A549 (cell line): ENCODE results near the gene SLC25A18. TPM values are rescaled to one million over a fixed set of nuclear protein-coding genes. Genes with fewer than 3 reads are reported as not detected.
A peak's percentile ranks its signal among the peaks of the same experiment; 100 is the strongest.

Experiments used
- ATAC-seq, 2 experiments: fragments of 200-7000 bp in 1 of 2; fragments of >200 bp in 1 of 2; cut with Nextera tagmentation in 1 of 2; cut with Tn5 transposase in 1 of 2; 3 replicates each; pipeline versions ENCODE4 v1.8.0 to v1.9.1; 2018 to 2020; ENCODE audit warnings: mild to moderate bottlenecking in 1 of 2, moderate library complexity in 1 of 2
- CTCF ChIA-PET: fragments of 300-600 bp; sonication (Branson Sonifier 250); formaldehyde crosslinking; extraction: SDS; loops from one replicate; lab custom pipeline; 2021; ENCODE audit warnings: antibody characterized with exemption, inconsistent platforms; lab: Yijun Ruan, JAX
- POLR2A ChIA-PET: fragments of 350-600 bp; formaldehyde crosslinking; extraction: SDS; loops from one replicate; lab custom pipeline; 2021; ENCODE audit warnings: antibody characterized with exemption, inconsistent platforms; lab: Yijun Ruan, JAX
- DNase-seq, 2 experiments: peaks; one replicate each; pipeline versions ENCODE4 v3.0.0 to v3.0.0-alpha.2; 2011 to 2016; ENCODE audit warnings: low read depth in 1 of 2, low spot score in 1 of 2
- FAIRE-seq: peaks from 2 replicates; lab custom pipeline; 2011; peaks lifted over from hg19 to GRCh38; lab: Jason Lieb, UNC
- H3K27ac ChIP-seq, 2 experiments: fragments of >200 bp; sonication (Bioruptor Twin); formaldehyde crosslinking; 3 replicates each; pipeline ENCODE4 v1.5.1; 2016 to 2017
- H3K4me1 ChIP-seq: fragments of >200 bp; sonication (Bioruptor Twin); formaldehyde crosslinking; 3 replicates; pipeline ENCODE4 v1.6.1; 2016
- H3K4me2 ChIP-seq: fragments of >200 bp; sonication (Bioruptor Twin); formaldehyde crosslinking; 3 replicates; pipeline ENCODE4 v1.6.1; 2016
- H3K4me3 ChIP-seq: fragments of >200 bp; sonication (Bioruptor Twin); formaldehyde crosslinking; 3 replicates; pipeline ENCODE4 v1.5.1; 2016
- H3K9me3 ChIP-seq: fragments of >200 bp; sonication (Bioruptor Twin); formaldehyde crosslinking; 3 replicates; pipeline ENCODE4 v1.6.1; 2016
- BHLHE40 ChIP-seq: IDR thresholded peaks from 2 replicates; pipeline ENCODE4 v1.6.1; 2012; ENCODE audit warnings: low read depth, low read length, inconsistent platforms
- WGBS: methylation state at CpG from one replicate; pipeline ENCODE4 v1.1.6; 2017; ENCODE audit errors: missing lambda C conversion rate; 5-methylcytosine and 5-hydroxymethylcytosine counted together
- polyA plus RNA-seq, 4 experiments: library from polyadenylated mRNA; depleted of rRNA in 3 of 4; stranded (reverse); fragments of >200 nt; fragmentation: RNase III in 1 of 4; extraction: RNeasy Plus Mini Kit Qiagen cat#74134 plus additional on column Dnase treatment in 1 of 4; gene quantifications; 2 replicates in 3 of 4; 3 replicates in 1 of 4; pipeline ENCODE4 v1.2.3, GENCODE V29; 2011 to 2017
- TF ChIP-seq, protein P1 (sequence below): fragments of 250-450 bp; sonication (Bioruptor Pico); IDR thresholded peaks from 2 replicates; pipeline ENCODE4 v1.5.0; 2020; ENCODE audit warnings: low read depth, mild to moderate bottlenecking, moderate library complexity

SLC25A18 gene
- polyA plus RNA-seq, 2 of the 4 experiments (the other 2 are of a cell fraction) = not detected

DNA sequence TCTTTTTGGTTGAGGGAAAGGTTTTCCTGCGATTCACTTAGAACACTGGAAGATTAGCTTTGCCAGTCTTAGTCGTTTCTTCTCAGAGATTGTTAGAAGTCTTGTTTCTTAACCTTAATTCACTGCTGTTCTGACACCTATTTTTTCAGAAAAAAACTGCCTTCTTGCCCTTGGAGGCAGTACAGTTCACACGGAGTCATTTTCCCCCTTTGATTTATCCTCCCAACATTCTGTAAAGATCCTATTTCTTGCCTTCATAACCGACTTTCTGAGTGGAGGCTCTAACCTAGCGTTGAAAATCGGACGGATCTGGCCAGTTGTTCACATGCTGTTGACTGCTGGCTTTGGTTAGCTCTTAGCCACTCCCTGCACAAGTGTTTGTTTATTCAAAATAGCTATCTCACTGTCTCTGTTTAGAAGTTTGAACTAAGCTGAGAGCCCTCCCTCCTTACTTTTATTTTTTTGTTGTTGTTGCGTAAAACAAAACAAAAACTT, 76.0 kb downstream of the SLC25A18 start:
- TF ChIP-seq, protein P1, sequence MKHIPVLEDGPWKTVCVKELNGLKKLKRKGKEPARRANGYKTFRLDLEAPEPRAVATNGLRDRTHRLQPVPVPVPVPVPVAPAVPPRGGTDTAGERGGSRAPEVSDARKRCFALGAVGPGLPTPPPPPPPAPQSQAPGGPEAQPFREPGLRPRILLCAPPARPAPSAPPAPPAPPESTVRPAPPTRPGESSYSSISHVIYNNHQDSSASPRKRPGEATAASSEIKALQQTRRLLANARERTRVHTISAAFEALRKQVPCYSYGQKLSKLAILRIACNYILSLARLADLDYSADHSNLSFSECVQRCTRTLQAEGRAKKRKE (CRISPR knock-in tag) = no peak
- no peak for TF ChIP-seq BHLHE40
- ATAC-seq = peak; percentile 71 to 77; a peak in 5 of 6 replicates
- WGBS = 9% methylated on average over 8 of the region's 8 CpGs
- Histone ChIP-seq H3K4me2 (peak overlapping the region; percentile 84), H3K9me3 (no peaks in the 10 kb centered on the region), H3K4me3 (peak overlapping the region; percentile 71), H3K4me1 (peaks cover 13% of the 10 kb centered on the region; the same call in 2 of the 3 replicates), H3K27ac (peak overlapping the region; percentile 88 to 99)
- ChIA-PET POLR2A (interaction anchor here (0.6 to 1.4 kb wide), 8 partner anchors 10 to 468 kb away, joined by 3 to 5 read pairs (median 3); no protein-coding TSS in a partner anchor), CTCF (interaction anchor here (1.0 to 1.5 kb wide), 2 partner anchors 83 to 103 kb away, joined by 3 to 4 read pairs; no protein-coding TSS in a partner anchor)
- DNase-seq = peak; percentile 57 to 65
- no peak for FAIRE-seq

Other genes with a start within 250 kb of the SLC25A18 start
- gene CECR2, start 194.0 kb upstream of the SLC25A18 start, polyA plus RNA-seq (2011; rRNA removed) = 0.01 and 0.05 TPM in 2 replicates
- 0.01 to 0.06 TPM (median 0.03 TPM) in 3 replicates for gene CECR2, start 194.0 kb upstream of the SLC25A18 start, polyA plus RNA-seq (2017; fragmentation: RNase III; extraction: RNeasy Plus Mini Kit Qiagen cat#74134 plus additional on column Dnase treatment)
- gene ATP6V1E1, start 65.3 kb downstream of the SLC25A18 start, polyA plus RNA-seq (2011; rRNA removed) = 112 and 119 TPM in 2 replicates
- gene ATP6V1E1, start 65.3 kb downstream of the SLC25A18 start, polyA plus RNA-seq (2017; fragmentation: RNase III; extraction: RNeasy Plus Mini Kit Qiagen cat#74134 plus additional on column Dnase treatment) = 116 to 123 TPM (median 121 TPM) in 3 replicates
- 44.9 and 46.4 TPM in 2 replicates for gene BCL2L13, start 75.3 kb downstream of the SLC25A18 start, polyA plus RNA-seq (2011; rRNA removed)
- 32.9 to 38.3 TPM (median 36.9 TPM) in 3 replicates for gene BCL2L13, start 75.3 kb downstream of the SLC25A18 start, polyA plus RNA-seq (2017; fragmentation: RNase III; extraction: RNeasy Plus Mini Kit Qiagen cat#74134 plus additional on column Dnase treatment)
- gene BID, start 211.0 kb downstream of the SLC25A18 start, polyA plus RNA-seq (2011; rRNA removed) = 50.8 and 62.8 TPM in 2 replicates
- gene BID, start 211.0 kb downstream of the SLC25A18 start, polyA plus RNA-seq (2017; fragmentation: RNase III; extraction: RNeasy Plus Mini Kit Qiagen cat#74134 plus additional on column Dnase treatment) = 51.7 to 57.6 TPM (median 56.6 TPM) in 3 replicates